ENCODE results near the gene STXBP1.

GRCh38 chr9:127711831-127712274 lies 99.8 kb downstream of the STXBP1 start:
- TF ChIP-seq POLR2AphosphoS5 (IDR thresholded peaks at IDR 0.05; ENCODE audit: low read depth, low read length) (no peak), EZH2 (IDR thresholded peaks at IDR 0.05) (no peak), SRF (IDR thresholded peaks at IDR 0.05; ENCODE audit: low read depth) (no peak)
- TF ChIP-seq, protein P1, sequence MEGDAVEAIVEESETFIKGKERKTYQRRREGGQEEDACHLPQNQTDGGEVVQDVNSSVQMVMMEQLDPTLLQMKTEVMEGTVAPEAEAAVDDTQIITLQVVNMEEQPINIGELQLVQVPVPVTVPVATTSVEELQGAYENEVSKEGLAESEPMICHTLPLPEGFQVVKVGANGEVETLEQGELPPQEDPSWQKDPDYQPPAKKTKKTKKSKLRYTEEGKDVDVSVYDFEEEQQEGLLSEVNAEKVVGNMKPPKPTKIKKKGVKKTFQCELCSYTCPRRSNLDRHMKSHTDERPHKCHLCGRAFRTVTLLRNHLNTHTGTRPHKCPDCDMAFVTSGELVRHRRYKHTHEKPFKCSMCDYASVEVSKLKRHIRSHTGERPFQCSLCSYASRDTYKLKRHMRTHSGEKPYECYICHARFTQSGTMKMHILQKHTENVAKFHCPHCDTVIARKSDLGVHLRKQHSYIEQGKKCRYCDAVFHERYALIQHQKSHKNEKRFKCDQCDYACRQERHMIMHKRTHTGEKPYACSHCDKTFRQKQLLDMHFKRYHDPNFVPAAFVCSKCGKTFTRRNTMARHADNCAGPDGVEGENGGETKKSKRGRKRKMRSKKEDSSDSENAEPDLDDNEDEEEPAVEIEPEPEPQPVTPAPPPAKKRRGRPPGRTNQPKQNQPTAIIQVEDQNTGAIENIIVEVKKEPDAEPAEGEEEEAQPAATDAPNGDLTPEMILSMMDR (IDR thresholded peaks at IDR 0.05 in 2 of 3, conservative IDR thresholded peaks at IDR 0.05 in 1 of 3; ENCODE audit: borderline replicate concordance in 1 of 3, insufficient read depth in 1 of 3, low read depth in 2 of 3, low read length in 2 of 3) = no peak
